Neutrophil (primary cell): ENCODE data around the gene C9orf78.
A peak's percentile ranks its signal among the peaks of the same experiment; 100 is the strongest.

Experiments
- H3K27ac ChIP-seq: fragments of 200-600 bp; sonication (generic); 2 replicates; pipeline ENCODE4 v1.5.1; 2016; ENCODE audit warnings: mild to moderate bottlenecking, moderate library complexity
- H3K27me3 ChIP-seq: fragments of 200-600 bp; sonication (generic); 2 replicates; pipeline ENCODE4 v1.6.0; 2016; ENCODE audit warnings: mild to moderate bottlenecking
- H3K36me3 ChIP-seq: fragments of 200-600 bp; sonication (generic); 2 replicates; pipeline ENCODE4 v1.5.1; 2017
- H3K4me1 ChIP-seq, 2 experiments: fragments of 200-600 bp in 1 of 2; sonication (generic) in 1 of 2; 1 replicate in 1 of 2; 2 replicates in 1 of 2; pipeline versions ENCODE4 v1.5.1 to v1.6.1; 2013 to 2016; ENCODE audit warnings: low read depth in 1 of 2, low read length in 1 of 2, mild to moderate bottlenecking in 1 of 2, moderate library complexity in 1 of 2; ENCODE audit not compliant: control insufficient read depth in 1 of 2, insufficient read depth in 1 of 2
- H3K4me3 ChIP-seq, 2 experiments: fragments of 200-600 bp in 1 of 2; sonication (generic) in 1 of 2; 1 replicate in 1 of 2; 2 replicates in 1 of 2; pipeline ENCODE4 v1.5.1; 2013 to 2016; ENCODE audit warnings: low read depth in 1 of 2, low read length in 1 of 2, mild to moderate bottlenecking in 1 of 2, moderate library complexity in 1 of 2
- H3K9me3 ChIP-seq: fragments of 200-600 bp; sonication (generic); 2 replicates; pipeline ENCODE4 v1.5.1; 2016
- CTCF ChIP-seq: fragments of 200-600 bp; sonication (generic); IDR thresholded peaks from 2 replicates; pipeline ENCODE4 v1.5.1; 2016; ENCODE audit warnings: antibody characterized with exemption

The C9orf78 gene

GRCh38 chr9:129865668-129866320 lies 30.7 kb upstream of the C9orf78 start:
- Histone ChIP-seq H3K27me3 (no peaks in the 10 kb centered on the region), H3K4me3 (no peak overlapping the region), H3K27ac (peak overlapping the region; percentile 64), H3K4me1 (peaks cover 37 to 39% of the 10 kb centered on the region in 2 experiments), H3K36me3 (peaks cover 60% of the 10 kb centered on the region), H3K9me3 (no peaks in the 10 kb centered on the region)
- no peak for TF ChIP-seq CTCF

GRCh38 chr9:129864991-129865647 lies 30.0 kb upstream of the C9orf78 start:
- H3K9me3 ChIP-seq: no peaks in the 10 kb centered on the region
- H3K27ac ChIP-seq: peak overlapping the region; percentile 31
- H3K4me3 ChIP-seq: no peak overlapping the region
- TF ChIP-seq CTCF: no peak
- H3K4me1 ChIP-seq: peaks cover 37 to 39% of the 10 kb centered on the region in 2 experiments
- H3K27me3 ChIP-seq: no peaks in the 10 kb centered on the region
- peaks cover 61% of the 10 kb centered on the region for H3K36me3 ChIP-seq

GRCh38 chr9:129863059-129863690 lies 28.1 kb upstream of the C9orf78 start:
- TF ChIP-seq CTCF: no peak
- peaks cover 20 to 22% of the 10 kb centered on the region in 2 experiments for H3K4me1 ChIP-seq
- H3K36me3 ChIP-seq: peaks cover 60% of the 10 kb centered on the region
- peak overlapping the region; percentile 73 for H3K27ac ChIP-seq
- no peaks in the 10 kb centered on the region for H3K27me3 ChIP-seq
- no peaks in the 10 kb centered on the region for H3K9me3 ChIP-seq
- no peak overlapping the region for H3K4me3 ChIP-seq

- H3K4me3 ChIP-seq: no peak overlapping the region
- no peaks in the 10 kb centered on the region for H3K27me3 ChIP-seq
- H3K4me1 ChIP-seq: peaks cover 12 to 15% of the 10 kb centered on the region in 2 experiments
- no peaks in the 10 kb centered on the region for H3K9me3 ChIP-seq
- H3K36me3 ChIP-seq: peaks cover 59% of the 10 kb centered on the region
- TF ChIP-seq CTCF: no peak
- no peak overlapping the region for H3K27ac ChIP-seq
Measured at GRCh38 chr9:129861447-129861827, 26.4 kb upstream of the C9orf78 start.

GRCh38 chr9:129860653-129861446 lies 25.8 kb upstream of the C9orf78 start:
- H3K27me3 ChIP-seq: no peaks in the 10 kb centered on the region
- H3K27ac ChIP-seq: no peak overlapping the region
- no peaks in the 10 kb centered on the region for H3K9me3 ChIP-seq
- no peak for TF ChIP-seq CTCF
- peaks cover 59% of the 10 kb centered on the region for H3K36me3 ChIP-seq
- peaks cover 8 to 15% of the 10 kb centered on the region in 2 experiments for H3K4me1 ChIP-seq
- H3K4me3 ChIP-seq: no peak overlapping the region
